GM19395 (cell line): ENCODE results near the gene AKR1B1.

ENCODE experiments used
- ATAC-seq: cut with Tn5 transposase; IDR thresholded peaks from one replicate; pipeline ENCODE4 v1.9.1; 2021; ENCODE audit warnings: mild to moderate bottlenecking, moderate library complexity; ENCODE audit not compliant: unreplicated experiment

The AKR1B1 gene

GRCh38 chr7:134470864-134471263 is 12.0 kb upstream of the AKR1B1 start:
- no peak for ATAC-seq

- ATAC-seq = no peak
These were observed 10.7 kb upstream of the AKR1B1 start for GRCh38 chr7:134469622-134470021.

GRCh38 chr7:134468475-134468874 is 9.6 kb upstream of the AKR1B1 start:
- no peak for ATAC-seq

DNA sequence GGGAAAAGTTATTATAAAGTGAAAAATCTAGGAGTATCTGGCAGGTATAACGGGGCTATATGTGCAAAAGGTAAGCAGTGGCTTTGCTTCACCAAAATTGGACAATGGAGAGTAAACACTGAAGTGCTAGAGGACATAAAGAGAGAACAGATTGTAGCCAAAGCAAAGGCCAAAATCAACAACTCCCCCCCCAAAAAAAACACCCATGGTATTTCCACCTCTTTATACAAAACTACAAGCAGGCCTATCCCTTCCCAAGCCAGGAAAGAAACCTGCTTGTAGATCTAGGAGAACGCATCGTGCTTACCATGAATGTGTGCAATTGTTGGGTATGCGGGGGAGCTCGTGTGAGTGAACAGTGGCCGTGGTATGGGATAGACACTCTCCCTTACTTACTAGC is 9.2 kb upstream of the AKR1B1 start:
- no peak for ATAC-seq

- no peak for ATAC-seq
These were observed 6.6 kb upstream of the AKR1B1 start for GRCh38 chr7:134465491-134465890.

GRCh38 chr7:134464496-134464895 is 5.6 kb upstream of the AKR1B1 start:
- no peak for ATAC-seq

GRCh38 chr7:134463751-134464150 is 4.9 kb upstream of the AKR1B1 start:
- no peak for ATAC-seq

- no peak for ATAC-seq
These were observed 3.5 kb upstream of the AKR1B1 start for GRCh38 chr7:134462337-134462925.

DNA sequence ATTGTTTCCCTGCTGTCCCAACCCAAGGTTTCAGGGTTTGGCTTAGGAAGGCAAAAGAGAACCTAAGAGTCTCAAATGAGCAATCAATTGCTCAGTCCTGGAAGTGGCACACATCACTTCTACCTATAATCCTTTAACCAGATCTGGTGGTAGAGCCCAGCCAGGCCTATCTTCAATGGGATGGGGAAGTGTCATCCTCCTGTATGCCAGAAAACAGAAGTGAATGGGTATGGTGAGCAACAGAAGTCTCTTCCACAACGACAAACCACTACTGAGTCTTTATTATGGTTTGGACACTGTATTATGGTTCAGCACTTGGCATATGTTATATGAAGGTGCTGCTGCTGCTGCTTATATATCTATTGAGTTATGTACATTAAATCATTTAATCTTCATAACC is 3.0 kb upstream of the AKR1B1 start:
- no peak for ATAC-seq

DNA sequence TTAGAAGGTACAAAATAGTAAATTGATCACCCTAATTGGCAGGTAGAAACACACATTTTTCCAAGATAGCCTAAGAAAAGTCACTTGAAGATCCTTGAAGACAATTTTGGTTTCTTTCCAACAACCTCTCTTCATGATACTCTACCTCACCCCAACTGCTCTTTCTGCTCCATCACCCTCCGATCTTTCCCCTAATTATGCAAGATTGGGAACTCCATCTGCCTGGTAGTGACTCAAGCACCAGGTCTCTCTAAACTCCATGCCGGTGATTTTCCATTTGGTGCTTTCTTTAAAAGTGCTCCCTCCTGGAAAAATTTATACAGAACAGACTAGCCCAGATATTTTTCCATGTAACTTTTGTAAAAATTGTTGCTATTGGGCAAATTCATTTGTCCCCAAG is 1.1 kb upstream of the AKR1B1 start:
- no peak for ATAC-seq

DNA sequence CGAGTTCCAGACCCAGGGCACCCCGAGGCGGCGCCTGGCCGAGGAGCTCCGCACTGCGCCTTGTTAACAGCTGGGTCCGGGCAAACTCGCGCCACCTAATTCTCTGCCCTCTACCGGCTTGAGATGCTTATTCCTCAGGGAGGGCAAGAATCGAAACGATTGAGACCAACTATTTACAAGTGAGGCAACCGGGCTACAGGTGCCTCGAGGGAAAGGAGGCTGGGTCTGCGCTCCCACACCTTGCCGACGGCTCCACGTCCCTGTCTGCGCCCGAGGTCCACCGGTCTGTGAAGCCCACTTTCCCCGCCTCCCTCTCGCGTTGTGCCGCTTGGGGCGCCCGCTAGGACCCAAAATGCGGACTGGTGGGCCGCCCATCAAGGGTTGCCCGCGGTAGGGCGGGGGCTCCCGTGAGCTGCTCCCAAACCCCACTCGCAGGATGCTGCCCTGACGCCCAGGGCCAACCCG is 527 bp downstream of the AKR1B1 start:
- ATAC-seq = peak; percentile 67

- ATAC-seq = no peak
These were observed 1.7 kb downstream of the AKR1B1 start for GRCh38 chr7:134457210-134457609.

- no peak for ATAC-seq
These were observed 4.6 kb downstream of the AKR1B1 start for GRCh38 chr7:134454277-134454676.

- no peak for ATAC-seq
These were observed 5.4 kb downstream of the AKR1B1 start for GRCh38 chr7:134453518-134453917.

DNA sequence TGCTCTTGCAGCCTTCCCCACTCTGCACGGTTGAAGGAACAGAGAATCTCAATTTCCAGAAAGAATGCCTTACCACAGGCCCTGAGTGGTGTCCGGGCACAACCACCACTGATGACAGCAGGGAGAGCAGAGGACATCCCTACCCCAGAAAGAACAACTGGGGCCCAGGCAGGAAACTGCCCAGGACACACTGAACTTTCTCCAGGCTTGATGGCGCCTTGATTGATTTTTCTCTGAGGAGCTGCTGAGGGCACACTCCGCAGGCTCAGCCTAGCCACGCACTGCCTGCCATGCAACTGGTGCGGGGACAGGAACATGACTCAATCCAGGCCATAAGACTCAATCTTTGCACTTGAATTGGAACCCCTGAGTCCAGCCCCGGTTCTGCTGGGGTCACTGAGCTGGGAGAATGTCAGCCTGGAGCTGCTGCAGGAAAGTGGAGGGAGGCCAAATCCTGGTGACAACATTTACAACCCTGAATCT is 5.9 kb downstream of the AKR1B1 start:
- no peak for ATAC-seq

DNA sequence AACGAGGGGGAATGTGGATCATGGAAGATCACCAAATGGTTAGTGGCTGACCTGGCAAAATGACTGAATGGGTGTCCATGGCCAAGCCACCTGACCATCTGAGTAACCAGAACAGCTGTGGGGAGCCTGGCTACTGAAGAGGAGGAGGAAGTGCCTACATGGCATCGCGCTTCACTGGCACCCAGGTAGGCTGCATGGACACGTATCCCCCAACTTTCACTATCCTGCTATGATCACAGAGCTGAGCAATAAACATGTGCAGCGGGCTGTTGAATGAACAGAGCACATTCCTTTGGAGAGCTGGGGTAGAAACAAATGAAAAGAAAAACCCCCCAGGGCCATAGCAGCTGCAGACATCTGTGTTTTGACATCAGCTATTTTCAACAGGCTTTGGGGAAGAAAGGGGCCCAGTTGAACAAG is 6.5 kb downstream of the AKR1B1 start:
- ATAC-seq = no peak

DNA sequence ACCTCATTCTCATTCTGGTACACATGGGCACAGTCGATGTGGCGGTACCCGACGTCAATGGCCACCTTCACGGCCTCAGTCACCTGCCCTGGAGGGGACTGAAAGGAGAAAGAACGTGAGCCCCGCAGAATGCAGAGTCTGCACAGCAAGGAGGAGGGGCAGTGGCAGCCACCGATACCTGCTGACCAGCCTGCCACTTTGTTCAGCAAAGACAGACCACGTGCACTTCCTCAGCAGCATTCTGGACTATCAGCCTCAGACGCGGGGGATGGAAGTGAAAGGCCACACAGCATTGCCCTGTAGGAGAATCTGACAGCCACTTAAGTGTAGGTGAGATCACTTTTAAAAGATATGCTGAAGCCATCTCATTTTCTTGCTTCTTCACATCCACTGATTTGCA is 7.2 kb downstream of the AKR1B1 start:
- no peak for ATAC-seq

- no peak for ATAC-seq
These were observed 8.5 kb downstream of the AKR1B1 start for GRCh38 chr7:134450294-134451000.

GRCh38 chr7:134449680-134450079 is 9.2 kb downstream of the AKR1B1 start:
- ATAC-seq = no peak

DNA sequence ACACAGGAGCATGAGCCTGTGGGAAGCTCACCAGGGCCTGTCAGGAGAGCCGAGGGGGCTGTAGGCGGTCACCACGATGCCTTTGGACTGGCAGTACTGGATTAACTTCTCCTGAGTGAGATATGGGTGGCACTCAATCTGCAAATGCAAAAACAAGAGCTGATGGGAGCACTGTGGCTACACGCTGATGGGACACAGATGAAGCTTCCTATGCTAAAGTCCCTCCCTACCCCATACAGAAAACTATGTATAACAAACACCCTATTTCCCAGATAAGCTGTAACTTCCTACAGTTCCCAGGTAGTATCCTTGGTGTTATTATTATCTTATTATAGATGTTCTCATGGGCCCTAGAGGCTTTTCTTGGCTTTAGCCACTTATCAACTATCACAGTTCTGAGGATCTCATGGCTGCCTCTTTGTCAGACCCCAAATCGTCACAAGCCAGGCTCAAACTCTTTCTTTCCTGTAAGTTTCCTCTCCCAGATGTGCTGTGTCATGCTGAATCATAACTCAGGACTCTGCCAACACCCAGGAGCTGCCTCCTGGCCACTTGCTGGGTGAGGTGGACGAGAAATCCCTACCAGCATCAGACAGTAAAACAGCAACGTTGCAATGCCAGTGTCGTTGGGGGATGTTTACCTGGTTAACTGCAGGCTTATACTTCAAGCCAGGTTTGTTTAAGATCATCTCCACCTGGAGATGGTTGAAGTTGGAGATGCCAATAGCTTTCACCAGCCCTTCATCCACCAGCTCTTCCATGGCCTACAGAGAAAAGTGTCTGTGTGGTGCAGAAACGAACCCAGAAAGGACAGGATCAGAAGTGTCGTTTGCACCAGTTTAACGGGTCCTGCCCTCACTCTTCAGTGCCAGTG is 10.3 kb downstream of the AKR1B1 start:
- no peak for ATAC-seq

DNA sequence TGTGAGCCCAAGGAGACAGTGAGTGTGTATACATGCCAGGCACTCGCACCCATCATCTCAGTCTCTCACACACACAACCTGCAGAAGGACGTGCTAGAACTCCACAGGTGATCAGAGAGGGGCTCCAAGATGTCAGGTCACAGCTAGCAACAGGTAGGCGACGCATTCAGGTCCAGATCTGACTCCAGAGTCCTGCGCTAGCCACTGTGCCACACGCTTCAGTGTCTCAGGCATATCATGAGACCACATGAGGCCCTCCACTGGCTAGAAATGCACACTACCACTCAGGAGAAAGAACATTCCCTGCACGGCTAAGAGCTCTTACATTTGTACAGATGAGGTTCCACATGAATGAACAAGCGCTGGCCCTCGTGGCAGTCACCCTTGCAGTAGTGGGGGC is 11.5 kb downstream of the AKR1B1 start:
- no peak for ATAC-seq

DNA sequence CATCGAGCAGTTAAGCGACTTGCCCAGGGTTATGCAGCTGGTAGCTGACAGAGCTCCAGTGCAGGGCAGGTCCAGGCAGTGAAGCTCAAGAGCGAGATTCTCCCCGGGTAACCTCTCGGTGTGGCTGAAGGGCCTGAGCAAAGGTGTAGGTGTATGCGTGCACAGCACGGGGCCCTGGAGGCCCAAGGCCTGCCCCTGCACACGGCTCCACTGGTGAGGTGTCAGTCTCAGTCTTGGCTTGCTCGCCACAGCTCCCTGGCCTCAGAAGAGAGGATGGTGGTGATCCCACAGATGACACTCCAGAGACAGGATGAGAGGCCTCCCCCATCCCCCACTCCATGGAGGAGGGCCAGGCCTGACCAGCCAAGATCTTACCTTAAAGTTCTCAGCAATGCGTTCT is 12.0 kb downstream of the AKR1B1 start:
- ATAC-seq = no peak
